Mononuclear cell (primary cell): ENCODE measurements around the gene TMEM59L. TPM values are rescaled to one million over a fixed set of nuclear protein-coding genes. Genes with fewer than 3 reads are reported as not detected.

Experiments used
- H3K27me3 ChIP-seq: 2 replicates; pipeline ENCODE4 v1.6.0; 2011; ENCODE audit warnings: low read length, control low read depth; ENCODE audit not compliant: insufficient read depth
- H3K4me1 ChIP-seq: 2 replicates; pipeline ENCODE4 v1.5.1; 2011; ENCODE audit warnings: mild to moderate bottlenecking, low read length, control low read depth; ENCODE audit not compliant: insufficient read depth
- H3K4me3 ChIP-seq: 2 replicates; pipeline ENCODE4 v1.5.1; 2011; ENCODE audit warnings: mild to moderate bottlenecking, low read length, moderate library complexity
- H3K9me3 ChIP-seq: 2 replicates; pipeline ENCODE4 v1.5.1; 2011; ENCODE audit warnings: low read depth, mild to moderate bottlenecking, control low read depth, low read length
- total RNA-seq: library from RNA; depleted of rRNA; stranded (reverse); fragments of >200 nt; gene quantifications from one replicate; pipeline ENCODE4 v1.2.3, GENCODE V29; 2012

TMEM59L gene
- total RNA-seq, 1 donor, result not detected

DNA sequence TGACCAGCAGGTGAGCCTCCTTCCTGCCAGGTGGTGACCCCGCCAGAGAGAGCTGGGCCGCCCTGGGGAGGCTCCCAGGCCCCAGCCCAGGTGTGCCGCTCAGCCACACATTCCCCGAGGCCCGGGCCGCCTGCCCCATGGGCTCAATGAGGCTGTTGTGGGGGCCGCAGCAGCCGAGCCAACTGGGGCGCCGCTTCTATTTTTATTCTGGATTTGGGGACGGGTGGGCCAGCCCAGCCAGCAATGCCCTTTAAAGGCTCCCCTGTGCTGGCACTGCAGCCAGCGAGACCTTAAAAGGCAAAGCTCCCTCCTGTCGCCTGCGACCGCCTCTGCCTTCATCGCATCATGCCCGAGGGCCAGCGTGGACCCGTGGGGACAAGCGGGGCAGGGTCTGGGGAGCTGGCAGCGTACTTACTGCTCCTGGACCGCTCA lies 53.1 kb downstream of the TMEM59L start:
- H3K9me3 ChIP-seq, result no peaks in the 10 kb centered on the region
- no peak overlapping the region for H3K4me3 ChIP-seq
- no peaks in the 10 kb centered on the region for H3K27me3 ChIP-seq
- H3K4me1 ChIP-seq, result peaks cover 5% of the 10 kb centered on the region

DNA sequence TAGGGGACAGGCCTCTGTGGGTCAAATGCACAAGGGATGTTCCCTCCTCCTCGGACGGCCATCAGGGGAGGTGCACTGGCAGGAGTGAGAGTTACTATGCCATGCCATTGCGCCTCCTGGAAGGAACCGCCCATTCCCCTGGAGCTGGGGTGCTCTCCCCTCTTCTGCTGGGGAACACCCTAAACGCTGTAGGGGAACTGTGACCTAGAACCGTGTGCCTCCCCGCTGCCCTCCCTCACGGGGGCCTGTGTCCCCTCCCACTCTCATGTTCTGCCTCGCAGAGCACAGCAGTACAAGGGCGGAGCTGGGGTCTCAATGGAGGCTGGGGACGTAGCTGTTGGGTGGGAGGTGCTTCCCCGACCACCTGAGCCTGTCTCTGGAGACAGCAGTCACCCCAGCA lies 53.6 kb downstream of the TMEM59L start:
- peaks cover 5% of the 10 kb centered on the region for H3K4me1 ChIP-seq
- no peaks in the 10 kb centered on the region for H3K27me3 ChIP-seq
- H3K9me3 ChIP-seq, result no peaks in the 10 kb centered on the region
- no peak overlapping the region for H3K4me3 ChIP-seq

DNA sequence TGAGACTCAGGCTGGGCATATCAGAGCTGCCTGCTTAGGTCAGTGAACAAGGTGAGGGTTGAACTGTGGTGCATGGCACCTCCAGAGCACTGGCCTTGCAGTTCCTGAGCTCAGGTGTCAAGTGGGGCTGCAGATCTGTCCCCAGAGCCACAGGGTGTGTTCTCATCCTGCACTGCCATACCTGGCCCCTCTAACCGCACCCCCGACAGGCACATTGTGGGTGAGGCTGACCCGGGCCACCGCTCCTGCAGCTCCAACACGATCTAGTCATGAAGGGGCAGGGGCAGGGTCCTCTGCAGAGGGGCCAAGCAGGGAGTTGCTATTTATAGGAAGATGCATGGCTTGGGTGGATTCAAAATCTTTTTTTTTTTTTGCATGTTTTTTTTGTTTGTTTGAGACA lies 54.1 kb downstream of the TMEM59L start:
- Histone ChIP-seq H3K9me3 (no peaks in the 10 kb centered on the region), H3K27me3 (no peaks in the 10 kb centered on the region), H3K4me3 (no peak overlapping the region), H3K4me1 (peaks cover 5% of the 10 kb centered on the region)

DNA sequence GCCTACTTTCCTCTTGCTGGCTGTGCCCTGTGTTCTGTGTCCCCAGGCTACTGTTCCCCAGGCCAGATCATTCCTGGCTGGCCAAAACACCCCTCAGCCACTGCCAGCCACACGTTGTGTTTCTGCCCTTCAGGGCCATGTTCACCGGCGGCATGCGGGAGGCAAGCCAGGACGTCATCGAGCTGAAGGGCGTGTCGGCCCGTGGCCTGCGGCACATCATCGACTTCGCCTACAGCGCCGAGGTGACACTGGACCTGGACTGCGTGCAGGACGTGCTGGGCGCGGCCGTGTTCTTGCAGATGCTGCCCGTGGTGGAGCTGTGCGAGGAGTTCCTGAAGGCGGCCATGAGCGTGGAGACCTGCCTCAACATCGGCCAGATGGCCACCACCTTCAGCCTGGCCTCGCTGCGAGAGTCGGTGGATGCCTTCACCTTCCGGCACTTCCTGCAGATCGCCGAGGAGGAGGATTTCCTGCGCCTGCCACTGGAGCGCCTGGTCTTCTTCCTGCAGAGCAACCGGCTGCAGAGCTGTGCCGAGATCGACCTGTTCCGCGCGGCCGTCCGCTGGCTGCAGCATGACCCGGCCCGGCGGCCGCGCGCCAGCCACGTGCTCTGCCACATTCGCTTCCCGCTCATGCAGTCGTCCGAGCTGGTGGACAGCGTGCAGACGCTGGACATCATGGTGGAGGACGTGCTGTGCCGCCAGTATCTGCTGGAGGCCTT lies 55.0 kb downstream of the TMEM59L start:
- Histone ChIP-seq H3K4me1 (peaks cover 5% of the 10 kb centered on the region), H3K27me3 (no peaks in the 10 kb centered on the region), H3K9me3 (no peaks in the 10 kb centered on the region), H3K4me3 (no peak overlapping the region)

DNA sequence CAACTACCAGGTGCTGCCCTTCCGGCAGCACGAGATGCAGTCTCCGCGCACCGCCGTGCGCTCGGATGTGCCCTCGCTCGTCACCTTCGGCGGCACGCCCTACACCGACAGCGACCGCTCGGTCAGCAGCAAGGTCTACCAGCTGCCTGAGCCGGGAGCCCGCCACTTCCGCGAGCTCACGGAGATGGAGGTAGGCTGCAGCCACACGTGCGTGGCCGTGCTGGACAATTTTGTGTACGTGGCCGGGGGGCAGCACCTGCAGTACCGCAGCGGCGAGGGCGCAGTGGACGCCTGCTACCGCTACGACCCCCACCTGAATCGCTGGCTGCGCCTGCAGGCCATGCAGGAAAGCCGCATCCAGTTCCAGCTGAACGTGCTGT lies 55.6 kb downstream of the TMEM59L start:
- Histone ChIP-seq H3K4me3 (no peak overlapping the region), H3K27me3 (no peaks in the 10 kb centered on the region), H3K4me1 (peaks cover 5% of the 10 kb centered on the region), H3K9me3 (no peaks in the 10 kb centered on the region)

DNA sequence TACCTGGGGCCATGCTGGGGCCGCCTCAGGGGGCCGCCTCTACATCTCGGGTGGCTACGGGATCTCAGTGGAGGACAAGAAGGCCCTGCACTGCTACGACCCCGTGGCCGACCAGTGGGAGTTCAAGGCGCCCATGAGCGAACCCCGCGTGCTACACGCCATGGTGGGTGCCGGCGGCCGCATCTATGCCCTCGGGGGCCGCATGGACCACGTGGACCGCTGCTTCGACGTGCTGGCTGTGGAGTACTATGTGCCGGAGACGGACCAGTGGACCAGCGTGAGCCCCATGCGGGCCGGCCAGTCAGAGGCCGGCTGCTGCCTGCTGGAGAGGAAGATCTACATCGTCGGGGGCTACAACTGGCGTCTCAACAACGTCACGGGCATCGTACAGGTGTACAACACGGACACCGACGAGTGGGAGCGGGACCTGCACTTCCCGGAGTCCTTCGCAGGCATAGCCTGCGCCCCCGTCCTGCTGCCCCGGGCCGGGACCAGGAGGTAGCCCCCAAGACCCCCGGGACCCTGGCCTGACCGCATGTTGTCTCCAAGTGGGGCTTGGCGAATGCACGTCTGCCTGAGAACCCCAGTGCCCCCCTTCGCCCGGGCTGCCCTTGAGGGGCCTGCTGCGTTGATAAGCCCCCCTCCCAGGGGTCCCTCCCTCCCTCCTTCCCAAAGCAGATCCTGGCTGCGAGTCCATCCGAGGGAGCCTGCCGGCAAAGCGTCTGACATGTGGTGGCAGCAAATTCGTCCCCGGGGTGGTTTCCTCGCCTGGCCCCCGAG lies 56.3 kb downstream of the TMEM59L start:
- Histone ChIP-seq H3K27me3 (no peaks in the 10 kb centered on the region), H3K4me1 (peaks cover 4% of the 10 kb centered on the region), H3K4me3 (no peak overlapping the region), H3K9me3 (no peaks in the 10 kb centered on the region)

DNA sequence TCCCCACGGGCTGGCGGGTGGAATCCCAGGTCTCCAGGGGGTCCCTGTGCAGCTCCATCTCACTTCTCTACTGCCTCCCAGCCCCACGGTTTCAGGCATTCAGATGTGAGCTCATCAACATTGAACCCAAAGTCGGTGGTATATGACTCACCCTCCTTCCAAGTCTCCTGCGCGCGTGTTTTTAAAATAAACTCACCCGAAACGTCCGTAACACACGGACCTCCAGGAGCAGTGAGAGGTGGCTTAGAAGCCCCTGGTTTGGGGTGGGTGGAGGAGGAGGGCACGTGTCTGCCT lies 56.8 kb downstream of the TMEM59L start:
- H3K4me3 ChIP-seq, result no peak overlapping the region
- no peaks in the 10 kb centered on the region for H3K27me3 ChIP-seq
- H3K9me3 ChIP-seq, result no peaks in the 10 kb centered on the region
- H3K4me1 ChIP-seq, result no peaks in the 10 kb centered on the region

DNA sequence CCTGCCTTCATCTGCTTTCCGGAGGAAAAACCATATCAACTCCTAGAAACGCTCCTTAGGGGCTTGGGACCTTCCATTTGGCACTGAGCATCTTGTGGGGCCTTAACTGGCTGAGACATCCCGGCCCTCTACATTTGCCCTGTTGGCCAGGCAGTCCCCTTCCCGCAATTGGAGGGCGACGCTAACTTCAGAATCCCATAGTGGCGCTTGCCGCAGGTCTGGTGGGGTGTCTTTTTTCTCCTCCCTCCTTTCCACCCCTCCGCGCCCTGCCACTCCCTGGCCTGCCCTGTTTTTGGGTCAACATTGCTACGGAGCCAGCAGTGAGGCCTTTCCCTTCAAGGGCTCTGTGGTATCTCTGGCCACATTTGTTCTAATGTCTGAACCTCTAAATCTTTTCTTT lies 57.2 kb downstream of the TMEM59L start:
- Histone ChIP-seq H3K4me3 (no peak overlapping the region), H3K27me3 (no peaks in the 10 kb centered on the region), H3K9me3 (no peaks in the 10 kb centered on the region), H3K4me1 (no peaks in the 10 kb centered on the region)

DNA sequence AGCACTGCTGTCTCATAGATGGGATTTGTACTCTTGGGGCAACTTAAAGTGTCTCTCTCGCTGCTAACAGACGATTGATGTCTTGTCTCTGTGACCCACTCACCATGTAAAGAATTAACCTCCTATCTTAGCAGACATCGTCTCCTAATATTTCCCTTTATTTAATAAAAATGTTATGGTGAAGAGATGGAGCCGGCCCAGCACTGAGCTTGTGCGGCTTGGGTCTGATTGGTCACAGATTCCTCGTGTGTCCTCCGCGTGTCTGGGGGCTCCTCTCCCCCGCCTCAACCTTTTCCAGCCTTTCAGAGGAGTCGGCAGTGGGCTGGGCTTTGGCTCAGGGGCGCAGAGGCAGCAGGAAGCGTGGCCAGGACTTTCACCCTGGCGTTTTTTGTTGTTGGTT lies 57.6 kb downstream of the TMEM59L start:
- no peak overlapping the region for H3K4me3 ChIP-seq
- no peaks in the 10 kb centered on the region for H3K9me3 ChIP-seq
- no peaks in the 10 kb centered on the region for H3K27me3 ChIP-seq
- H3K4me1 ChIP-seq, result no peaks in the 10 kb centered on the region

Other genes starting within 250 kb of the TMEM59L start
- gene GDF15, start 226.7 kb upstream of the TMEM59L start, total RNA-seq, result not detected
- gene LRRC25, start 215.2 kb upstream of the TMEM59L start, total RNA-seq, result 32.7 TPM
- gene SSBP4, start 193.5 kb upstream of the TMEM59L start, total RNA-seq, result 46.2 TPM
- 7.8 TPM for gene ISYNA1, start 174.7 kb upstream of the TMEM59L start, total RNA-seq
- 40.4 TPM for gene ELL, start 90.8 kb upstream of the TMEM59L start, total RNA-seq
- 169 TPM for gene FKBP8, start 69.3 kb upstream of the TMEM59L start, total RNA-seq
- gene KXD1, start 55.0 kb upstream of the TMEM59L start, total RNA-seq, result 70.5 TPM
- 1,795 TPM for gene UBA52, start 41.0 kb upstream of the TMEM59L start, total RNA-seq
- gene REX1BD, start 24.1 kb upstream of the TMEM59L start, total RNA-seq, result 48.7 TPM
- 0.21 TPM for gene CRLF1, start 6.1 kb upstream of the TMEM59L start, total RNA-seq
- 8.0 TPM for gene KLHL26, start 24.2 kb downstream of the TMEM59L start, total RNA-seq
- gene CRTC1, start 70.8 kb downstream of the TMEM59L start, total RNA-seq, result 4.3 TPM
- not detected for gene COMP, start 178.4 kb downstream of the TMEM59L start, total RNA-seq
- gene UPF1, start 219.1 kb downstream of the TMEM59L start, total RNA-seq, result 66.1 TPM